ENCODE results near the gene GPC6.

The GPC6 gene

DNA sequence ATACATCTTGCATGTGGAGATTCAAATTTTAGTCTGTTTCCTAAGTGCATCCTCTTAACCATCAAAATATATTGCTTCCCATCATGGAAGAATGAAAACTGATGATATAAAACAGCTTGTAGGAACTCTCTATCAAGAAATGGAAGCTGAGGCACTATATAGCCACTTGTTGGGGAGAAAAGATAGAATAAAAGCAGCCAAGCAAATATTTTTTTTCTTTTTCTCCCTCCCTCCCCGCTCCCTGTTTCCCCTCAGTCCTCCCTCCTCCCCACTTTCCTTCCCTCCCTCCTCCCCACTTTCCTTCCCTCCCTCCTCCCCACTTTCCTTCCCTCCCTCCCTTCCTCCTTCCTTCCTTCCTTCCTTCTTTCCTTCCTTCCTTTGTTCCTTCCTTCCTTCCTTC lies 413.8 kb downstream of the GPC6 start:
- no peak overlapping the region for H3K27ac ChIP-seq
- TF ChIP-seq, protein P1, sequence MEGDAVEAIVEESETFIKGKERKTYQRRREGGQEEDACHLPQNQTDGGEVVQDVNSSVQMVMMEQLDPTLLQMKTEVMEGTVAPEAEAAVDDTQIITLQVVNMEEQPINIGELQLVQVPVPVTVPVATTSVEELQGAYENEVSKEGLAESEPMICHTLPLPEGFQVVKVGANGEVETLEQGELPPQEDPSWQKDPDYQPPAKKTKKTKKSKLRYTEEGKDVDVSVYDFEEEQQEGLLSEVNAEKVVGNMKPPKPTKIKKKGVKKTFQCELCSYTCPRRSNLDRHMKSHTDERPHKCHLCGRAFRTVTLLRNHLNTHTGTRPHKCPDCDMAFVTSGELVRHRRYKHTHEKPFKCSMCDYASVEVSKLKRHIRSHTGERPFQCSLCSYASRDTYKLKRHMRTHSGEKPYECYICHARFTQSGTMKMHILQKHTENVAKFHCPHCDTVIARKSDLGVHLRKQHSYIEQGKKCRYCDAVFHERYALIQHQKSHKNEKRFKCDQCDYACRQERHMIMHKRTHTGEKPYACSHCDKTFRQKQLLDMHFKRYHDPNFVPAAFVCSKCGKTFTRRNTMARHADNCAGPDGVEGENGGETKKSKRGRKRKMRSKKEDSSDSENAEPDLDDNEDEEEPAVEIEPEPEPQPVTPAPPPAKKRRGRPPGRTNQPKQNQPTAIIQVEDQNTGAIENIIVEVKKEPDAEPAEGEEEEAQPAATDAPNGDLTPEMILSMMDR (conservative IDR thresholded peaks at IDR 0.05): no peak
- TF ChIP-seq ZFX (IDR thresholded peaks at IDR 0.05): no peak

- H3K27ac ChIP-seq: no peak overlapping the region
- TF ChIP-seq ZFX (IDR thresholded peaks at IDR 0.05): no peak
- TF ChIP-seq, protein P1 (conservative IDR thresholded peaks at IDR 0.05): no peak
These were observed 419.6 kb downstream of the GPC6 start for GRCh38 chr13:93646245-93646644.

- TF ChIP-seq, protein P1 (conservative IDR thresholded peaks at IDR 0.05): no peak
- TF ChIP-seq ZFX (IDR thresholded peaks at IDR 0.05): no peak
- H3K27ac ChIP-seq: no peak overlapping the region
These were observed 422.9 kb downstream of the GPC6 start for GRCh38 chr13:93649496-93649895.

GRCh38 chr13:93653776-93654175 lies 427.2 kb downstream of the GPC6 start:
- TF ChIP-seq, protein P1 (conservative IDR thresholded peaks at IDR 0.05): no peak
- no peak for TF ChIP-seq ZFX (IDR thresholded peaks at IDR 0.05)
- no peak overlapping the region for H3K27ac ChIP-seq

GRCh38 chr13:93655154-93655553 lies 428.5 kb downstream of the GPC6 start:
- no peak overlapping the region for H3K27ac ChIP-seq
- no peak for TF ChIP-seq ZFX (IDR thresholded peaks at IDR 0.05)
- TF ChIP-seq, protein P1 (conservative IDR thresholded peaks at IDR 0.05): no peak

DNA sequence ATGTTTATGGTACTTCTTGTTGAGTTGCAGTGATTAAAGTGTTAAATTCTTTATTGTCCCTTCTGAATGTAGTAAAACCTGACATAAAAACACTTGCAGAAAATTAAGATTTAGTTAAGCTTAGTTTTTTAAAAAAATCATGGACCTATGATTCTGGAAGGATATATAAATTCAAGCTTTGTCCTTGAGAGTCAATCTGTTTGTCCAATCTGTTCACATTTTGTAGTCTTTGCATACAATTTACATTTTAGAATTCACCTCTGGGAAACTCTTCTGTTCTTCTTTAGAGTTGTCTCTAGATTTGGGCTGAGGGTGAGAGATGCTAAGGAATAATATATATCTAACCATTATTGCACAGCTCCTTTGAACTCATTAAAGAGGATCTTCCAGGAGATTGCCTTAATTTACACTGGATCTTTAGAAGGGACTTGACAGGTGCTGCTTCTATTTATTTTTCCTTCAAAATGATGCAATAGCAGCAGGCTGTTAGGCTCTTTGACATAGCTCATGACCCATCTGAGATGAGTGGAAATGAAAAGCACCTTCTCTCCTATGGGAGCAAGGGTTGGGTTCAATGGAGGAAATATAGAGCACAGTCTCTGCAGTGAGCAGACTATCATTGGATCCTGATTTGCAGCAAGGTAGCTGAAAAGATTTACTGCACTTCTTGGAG lies 433.9 kb downstream of the GPC6 start:
- TF ChIP-seq, protein P1 (conservative IDR thresholded peaks at IDR 0.05): no peak
- no peak for TF ChIP-seq ZFX (IDR thresholded peaks at IDR 0.05)
- H3K27ac ChIP-seq: no peak overlapping the region

GRCh38 chr13:93670866-93671265 lies 444.3 kb downstream of the GPC6 start:
- no peak for TF ChIP-seq ZFX (IDR thresholded peaks at IDR 0.05)
- TF ChIP-seq, protein P1 (conservative IDR thresholded peaks at IDR 0.05): no peak

More at GRCh38 chr13:93670866-93671265, 444.3 kb downstream of the GPC6 start:
- no peak overlapping the region for H3K27ac ChIP-seq
